A549 (cell line): ENCODE results near the gene SLC1A4.

Experiments used
- GATA3 ChIP-seq: IDR thresholded peaks from 2 replicates; pipeline ENCODE4 v1.6.1; 2012; ENCODE audit warnings: borderline replicate concordance
- RAD21 ChIP-seq, 2 experiments: fragments of >200 bp in 1 of 2; sonication (Bioruptor Twin) in 1 of 2; formaldehyde crosslinking in 1 of 2; IDR thresholded peaks in 1 of 2; conservative IDR thresholded peaks in 1 of 2; 2 replicates in 1 of 2; 3 replicates in 1 of 2; pipeline ENCODE4 v1.6.1; 2012 to 2018; ENCODE audit warnings: inconsistent platforms in 1 of 2
- TP53 ChIP-seq: fragments of 250-450 bp; sonication (Bioruptor Pico); IDR thresholded peaks from 2 replicates; pipeline ENCODE4 v1.5.0; 2021; ENCODE audit warnings: mild to moderate bottlenecking, moderate library complexity
- TF ChIP-seq, protein P1 (sequence below): fragments of >200 bp; sonication (Bioruptor Twin); formaldehyde crosslinking; IDR thresholded peaks from 3 replicates; pipeline ENCODE4 v1.5.1; 2016

GRCh38 chr2:65056215-65057053 lies 67.2 kb downstream of the SLC1A4 start, which contains the start of gene CEP68:
- TF ChIP-seq GATA3: no peak
- TF ChIP-seq, protein P1, sequence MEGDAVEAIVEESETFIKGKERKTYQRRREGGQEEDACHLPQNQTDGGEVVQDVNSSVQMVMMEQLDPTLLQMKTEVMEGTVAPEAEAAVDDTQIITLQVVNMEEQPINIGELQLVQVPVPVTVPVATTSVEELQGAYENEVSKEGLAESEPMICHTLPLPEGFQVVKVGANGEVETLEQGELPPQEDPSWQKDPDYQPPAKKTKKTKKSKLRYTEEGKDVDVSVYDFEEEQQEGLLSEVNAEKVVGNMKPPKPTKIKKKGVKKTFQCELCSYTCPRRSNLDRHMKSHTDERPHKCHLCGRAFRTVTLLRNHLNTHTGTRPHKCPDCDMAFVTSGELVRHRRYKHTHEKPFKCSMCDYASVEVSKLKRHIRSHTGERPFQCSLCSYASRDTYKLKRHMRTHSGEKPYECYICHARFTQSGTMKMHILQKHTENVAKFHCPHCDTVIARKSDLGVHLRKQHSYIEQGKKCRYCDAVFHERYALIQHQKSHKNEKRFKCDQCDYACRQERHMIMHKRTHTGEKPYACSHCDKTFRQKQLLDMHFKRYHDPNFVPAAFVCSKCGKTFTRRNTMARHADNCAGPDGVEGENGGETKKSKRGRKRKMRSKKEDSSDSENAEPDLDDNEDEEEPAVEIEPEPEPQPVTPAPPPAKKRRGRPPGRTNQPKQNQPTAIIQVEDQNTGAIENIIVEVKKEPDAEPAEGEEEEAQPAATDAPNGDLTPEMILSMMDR: no peak
- peak; percentile 88; the same call in 1 of the 2 replicates for TF ChIP-seq TP53 (CRISPR knock-in tag)
- TF ChIP-seq RAD21 (conservative IDR thresholded peaks at IDR 0.05 in 1 of 2, IDR thresholded peaks at IDR 0.05 in 1 of 2): no peak
